NCI-H2196 treated with DMSO at 0.1 percent for 48 hours (cell line): ENCODE measurements around the gene EPHB1.

Experiments
- DNase-seq: peaks from one replicate; lab custom pipeline; 2025; ENCODE audit not compliant: unreplicated experiment; lab: John Stamatoyannopoulos, UW

The EPHB1 gene

DNA sequence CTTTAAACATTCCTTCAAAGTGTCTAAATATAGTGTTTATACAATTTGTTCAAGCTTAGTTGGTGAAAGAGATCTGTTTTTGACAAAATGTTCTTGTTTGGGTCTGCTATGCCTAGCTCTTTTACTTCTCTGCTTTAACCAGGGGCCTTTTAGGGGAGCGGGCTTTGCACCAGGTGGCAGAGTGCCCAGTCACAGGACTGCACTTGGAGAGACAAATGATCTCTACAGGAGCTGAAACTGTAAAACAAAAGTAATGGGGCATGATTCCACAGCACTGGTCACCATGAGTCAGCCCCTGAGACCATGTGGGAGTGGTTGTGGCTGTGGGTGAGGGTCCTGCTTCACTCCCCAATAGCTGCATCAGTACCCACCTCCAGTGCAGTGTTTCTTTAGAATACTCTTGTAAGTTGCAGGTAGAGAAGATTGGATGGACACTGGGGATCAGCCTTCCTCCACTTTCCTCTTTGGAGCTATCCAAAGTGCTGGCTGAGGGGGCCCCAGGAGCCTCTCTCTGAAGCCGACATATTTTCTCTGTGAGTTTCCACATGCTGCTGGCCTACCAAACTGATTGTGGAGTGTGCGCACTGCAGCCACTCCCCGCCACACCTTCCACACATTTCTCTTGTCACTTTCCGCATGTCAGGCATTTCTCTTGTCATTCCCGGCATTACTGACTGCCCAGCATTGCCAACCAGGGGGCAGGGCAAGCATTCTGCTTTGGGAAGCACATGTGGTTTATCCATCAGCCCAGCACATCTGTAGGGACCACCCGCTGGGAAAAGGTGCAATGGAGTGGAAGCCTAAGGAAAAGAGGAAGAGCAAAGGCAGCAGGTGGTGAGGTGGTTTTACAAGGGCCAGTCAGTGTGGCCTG is 110.0 kb downstream of the EPHB1 start:
- DNase-seq, result no peak

DNA sequence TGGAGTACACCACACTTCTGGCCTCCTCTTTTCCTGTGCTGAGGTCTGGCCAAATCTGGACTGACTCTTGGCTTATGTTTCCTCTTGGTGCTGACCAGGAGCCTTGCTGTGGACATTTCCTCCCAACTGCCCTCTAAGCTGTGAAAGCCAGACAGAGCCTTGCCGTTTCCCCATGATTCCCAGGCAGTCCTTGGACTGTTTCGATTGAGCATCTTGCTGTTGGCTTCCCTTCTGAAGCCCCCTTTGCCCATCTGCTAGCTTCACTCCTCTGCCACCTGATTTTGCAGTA is 110.5 kb downstream of the EPHB1 start:
- DNase-seq, result no peak

DNA sequence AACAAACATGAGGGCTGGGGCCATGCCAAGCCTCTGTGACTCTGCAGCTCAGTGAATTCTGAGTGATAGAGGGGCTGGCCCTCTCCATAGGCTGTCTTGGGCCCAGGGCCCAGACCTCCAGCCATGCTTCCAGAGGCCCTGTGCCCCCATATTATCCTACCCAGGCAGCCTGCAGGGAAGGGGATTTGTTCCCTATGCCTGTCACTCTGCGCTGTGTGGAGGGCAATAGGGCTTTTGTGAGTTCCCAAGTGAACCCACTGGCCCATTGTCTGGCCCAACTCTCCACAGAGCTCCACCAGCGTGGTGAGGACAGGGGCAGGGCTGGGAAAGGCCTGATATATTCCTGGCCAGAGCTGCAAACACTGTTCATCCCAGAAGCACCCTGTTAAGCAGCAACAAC is 113.2 kb downstream of the EPHB1 start:
- DNase-seq, result no peak

DNA sequence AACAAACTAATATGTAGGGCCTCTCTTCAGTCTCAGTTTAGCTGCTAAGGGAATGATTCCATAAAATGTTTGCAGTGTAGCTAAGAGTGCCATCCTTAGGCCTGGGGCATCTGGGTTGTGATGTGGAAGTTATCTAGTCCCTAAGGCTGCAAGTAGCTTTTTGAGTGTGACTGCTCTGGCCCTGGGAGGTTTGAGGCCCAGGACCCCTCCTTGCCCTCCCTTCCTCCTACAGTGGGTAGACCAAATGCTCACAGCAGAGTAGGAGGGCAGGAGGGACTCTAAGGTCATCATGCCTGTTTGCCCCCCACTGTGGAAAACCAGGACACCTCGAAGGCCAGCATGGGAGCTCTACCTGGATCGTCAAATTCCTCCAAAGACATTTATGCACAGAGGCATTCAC is 115.0 kb downstream of the EPHB1 start:
- DNase-seq, result no peak

DNA sequence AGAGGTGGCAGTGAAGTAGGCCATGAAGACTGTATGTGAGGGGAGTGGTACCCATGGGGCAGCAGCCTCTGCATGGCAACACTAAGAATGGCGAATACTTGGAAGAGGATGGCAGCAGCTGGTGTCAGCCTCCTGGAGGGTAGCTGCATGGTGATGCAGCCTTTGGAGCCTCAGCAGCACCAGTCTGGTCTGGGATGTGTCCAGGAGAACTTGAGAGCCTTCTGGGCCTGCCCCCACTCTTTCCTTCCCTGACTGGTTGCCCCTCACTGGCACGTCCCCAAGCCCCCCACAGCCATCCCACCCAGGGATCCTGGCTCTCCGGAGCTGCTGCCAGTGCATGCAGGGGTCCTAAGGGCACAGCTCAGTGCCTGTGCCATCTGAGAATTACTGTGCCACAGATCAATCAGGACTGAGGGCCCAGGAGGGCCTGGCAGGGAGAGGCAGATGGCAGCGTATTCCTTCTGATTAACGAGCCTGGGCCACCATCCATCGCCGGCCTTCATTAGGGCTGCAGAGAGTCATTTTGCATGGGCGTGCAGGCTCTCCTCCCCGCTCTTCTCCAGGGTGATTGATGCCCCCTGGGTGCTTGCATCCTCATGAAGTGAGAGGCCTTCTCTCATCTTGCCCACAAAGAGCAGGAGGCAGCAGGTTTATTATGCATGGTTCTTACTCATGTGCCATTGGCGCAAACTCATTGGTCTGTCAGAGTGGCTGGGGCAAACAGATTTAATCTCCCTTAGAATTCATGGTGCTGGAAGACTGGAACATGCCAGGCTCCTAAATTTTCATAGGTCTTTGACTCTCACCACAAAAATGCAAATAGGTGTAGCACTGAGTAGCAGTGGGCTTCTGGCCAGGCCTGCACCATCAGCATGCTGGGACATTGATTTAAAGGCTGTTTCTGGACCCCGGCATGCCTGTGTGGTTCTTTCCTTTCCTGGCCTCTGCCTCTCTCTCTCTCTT is 116.8 kb downstream of the EPHB1 start:
- DNase-seq, result no peak

DNA sequence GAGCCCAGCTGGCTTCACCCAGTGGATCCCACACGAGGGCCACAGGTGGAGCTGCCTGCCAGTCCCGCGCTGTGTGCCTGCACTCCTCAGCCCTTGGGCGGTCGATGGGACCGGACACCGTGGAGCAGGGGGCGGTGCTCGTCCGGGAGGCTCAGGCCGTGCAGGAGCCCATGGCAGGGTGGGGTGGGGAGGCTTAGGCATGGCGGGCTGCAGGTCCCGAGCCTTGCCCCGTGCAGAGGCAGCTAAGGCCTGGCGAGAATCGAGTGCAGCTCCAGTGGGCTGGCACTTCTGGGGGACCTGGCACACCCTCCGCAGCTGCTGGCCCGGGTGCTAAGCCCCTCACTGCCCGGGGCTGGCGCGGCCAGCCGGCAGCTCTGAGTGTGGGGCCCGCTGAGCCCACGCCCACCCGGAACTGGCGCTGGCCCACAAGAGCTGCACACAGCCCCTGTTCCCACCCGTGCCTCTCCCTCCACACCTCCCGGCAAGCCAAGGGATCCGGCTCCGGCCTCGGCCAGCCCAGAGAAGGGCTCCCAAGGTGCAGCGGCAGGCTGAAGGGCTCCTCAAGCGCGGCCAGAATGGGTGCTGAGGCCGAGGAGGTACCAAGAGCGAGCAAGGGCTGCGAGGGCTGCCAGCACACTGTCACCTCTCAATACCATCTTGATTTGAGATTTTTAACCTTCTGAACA is 121.4 kb downstream of the EPHB1 start:
- no peak for DNase-seq

DNA sequence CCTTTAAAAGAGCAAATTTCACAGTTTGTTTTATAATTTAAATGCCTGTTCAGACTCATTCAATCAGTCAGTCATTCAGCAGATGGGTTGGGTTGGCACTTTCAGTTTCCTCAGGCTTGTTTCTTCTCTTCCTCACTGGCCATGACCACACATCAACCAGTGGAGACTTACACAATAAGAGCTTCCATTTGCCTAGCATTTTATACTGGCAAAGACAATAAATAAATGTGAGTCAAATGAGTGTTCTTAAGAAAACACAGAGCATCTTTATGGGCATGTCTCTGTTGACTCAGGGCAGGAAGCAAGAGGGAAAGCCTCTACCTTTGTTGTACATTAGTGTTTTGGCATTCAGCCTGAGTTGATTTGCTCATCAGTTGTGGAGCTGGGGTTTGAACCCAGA is 122.6 kb downstream of the EPHB1 start:
- DNase-seq, result no peak

DNA sequence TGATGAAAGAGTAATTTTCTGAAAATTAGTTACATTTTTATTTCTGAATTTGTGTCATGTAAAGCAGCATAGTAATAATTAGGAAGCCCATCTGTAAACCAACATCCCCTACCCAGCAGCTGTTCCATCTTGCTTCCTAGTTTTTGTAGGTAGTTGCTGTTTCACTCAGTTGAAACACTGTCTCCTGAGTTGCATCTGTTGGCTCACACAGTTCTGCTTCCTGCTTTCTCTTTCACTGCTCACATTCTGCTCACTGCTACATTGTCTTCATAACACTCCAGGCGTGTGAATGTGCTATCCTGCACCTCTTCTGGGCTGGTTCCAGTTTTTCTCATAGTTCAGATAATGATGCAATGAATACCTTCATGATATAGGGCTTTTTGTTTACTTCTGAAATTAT is 123.4 kb downstream of the EPHB1 start:
- no peak for DNase-seq

DNA sequence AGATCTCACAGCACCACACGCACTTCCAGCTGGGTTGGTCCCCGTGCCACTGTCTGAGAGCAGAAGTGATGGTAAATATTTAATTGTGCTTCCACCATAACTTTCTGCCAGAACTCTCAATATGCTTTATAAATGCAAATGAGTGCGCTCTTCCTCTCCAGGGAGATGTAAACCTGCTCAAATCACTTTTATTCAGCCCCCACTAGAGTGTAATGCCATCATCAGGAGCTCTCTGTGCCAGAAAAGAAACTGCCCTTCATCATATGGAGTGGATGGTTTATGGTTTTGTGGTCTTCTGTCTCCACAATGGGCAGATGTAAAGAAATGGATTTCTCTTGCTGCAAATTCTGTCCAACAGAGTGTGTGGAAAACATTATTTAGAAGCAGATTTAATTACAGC is 127.0 kb downstream of the EPHB1 start:
- no peak for DNase-seq

DNA sequence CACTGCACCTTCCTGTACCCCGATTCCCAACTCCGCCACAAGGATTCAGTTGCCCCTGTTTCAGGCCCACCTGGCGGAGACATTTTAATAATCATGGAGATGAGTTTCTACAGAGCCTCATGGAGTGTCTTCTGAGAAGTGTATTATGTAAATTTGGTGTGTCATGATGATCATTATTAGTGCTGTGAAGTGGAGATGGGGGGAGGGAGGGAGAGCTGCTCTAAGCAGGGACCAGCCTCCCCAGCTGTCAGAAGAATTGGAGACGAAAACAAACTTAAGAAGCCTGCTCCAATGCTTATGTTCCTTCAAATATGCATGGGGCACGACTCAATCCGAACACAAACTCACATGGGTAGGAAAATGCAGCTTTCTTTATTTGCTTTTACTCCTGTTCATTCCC is 127.8 kb downstream of the EPHB1 start:
- DNase-seq, result no peak

DNA sequence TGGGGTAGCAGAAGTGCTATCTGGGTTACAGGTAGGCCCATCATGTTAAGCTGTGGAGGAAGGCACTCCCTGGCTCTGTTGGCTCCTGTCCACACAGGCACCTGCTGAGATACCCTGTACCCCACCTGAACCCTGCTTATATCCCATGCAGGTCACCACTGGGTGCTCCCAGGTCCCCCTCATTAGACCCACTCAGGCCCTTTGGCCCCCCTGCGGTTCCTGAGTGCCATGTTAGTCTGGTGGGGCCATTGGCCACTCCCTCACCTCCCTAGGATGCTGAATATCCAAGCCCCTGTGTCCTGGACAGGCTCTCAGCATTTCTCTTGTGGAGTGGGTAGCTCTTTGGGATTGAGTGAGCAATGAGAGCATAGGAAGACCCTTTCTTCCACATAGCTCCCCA is 128.2 kb downstream of the EPHB1 start:
- DNase-seq, result no peak

DNA sequence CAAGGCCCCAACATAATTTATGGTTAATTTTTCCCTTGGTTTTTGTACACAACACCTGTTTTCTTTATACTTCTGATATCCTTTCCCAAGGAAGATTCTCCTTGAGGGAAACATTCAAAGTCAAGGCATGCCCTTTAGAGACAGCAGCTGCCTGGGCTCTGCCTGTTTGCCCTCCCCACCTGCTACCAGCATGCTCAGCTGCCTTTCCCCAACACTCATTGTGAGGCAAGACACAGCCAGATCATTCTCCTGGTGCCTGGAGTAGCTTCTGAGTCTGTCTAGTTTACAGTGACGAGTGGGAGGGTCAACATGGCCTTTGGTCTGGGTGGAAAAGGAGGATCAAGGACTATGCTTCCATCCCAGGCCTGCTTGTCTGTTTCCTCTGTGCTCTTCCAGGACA is 132.5 kb downstream of the EPHB1 start:
- no peak for DNase-seq

DNA sequence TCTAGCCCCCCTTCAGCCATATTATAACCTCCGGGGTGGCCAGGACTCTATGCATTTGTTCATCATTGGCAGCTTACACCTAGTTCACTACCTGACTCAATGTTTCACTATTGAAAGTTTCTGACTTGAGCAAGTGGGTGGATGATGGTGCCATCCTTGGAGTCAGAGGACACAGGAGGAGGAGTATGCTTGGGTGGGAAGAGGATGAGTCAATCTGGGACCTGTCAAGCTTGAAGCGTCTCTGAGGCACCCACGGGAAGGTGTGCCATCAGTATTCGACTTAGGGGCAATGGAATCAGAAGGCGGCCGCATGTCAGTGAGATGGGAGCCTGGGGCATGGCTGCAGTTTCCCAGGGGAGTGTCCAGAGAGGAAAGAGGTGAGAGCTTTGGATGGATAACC is 133.3 kb downstream of the EPHB1 start:
- no peak for DNase-seq

DNA sequence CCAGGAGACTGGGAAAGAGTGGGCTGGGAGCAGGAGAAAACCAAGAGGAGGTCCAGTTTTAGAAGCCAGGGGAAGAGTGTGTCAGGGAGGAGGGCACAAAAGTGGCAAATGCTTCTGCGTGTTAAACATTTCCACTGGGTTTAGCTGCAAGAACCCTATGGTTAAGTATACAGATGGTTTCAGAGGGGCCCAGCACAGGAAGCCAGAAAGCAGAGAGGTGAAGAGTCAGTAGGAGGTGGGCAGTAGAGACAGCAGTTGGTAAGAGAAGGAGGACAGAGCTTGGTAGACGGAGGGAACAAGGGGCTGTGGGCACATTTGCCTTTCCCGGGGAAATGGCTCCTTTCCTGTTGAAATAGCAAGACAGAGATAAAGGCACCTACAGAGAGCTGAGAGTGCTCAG is 133.8 kb downstream of the EPHB1 start:
- no peak for DNase-seq

DNA sequence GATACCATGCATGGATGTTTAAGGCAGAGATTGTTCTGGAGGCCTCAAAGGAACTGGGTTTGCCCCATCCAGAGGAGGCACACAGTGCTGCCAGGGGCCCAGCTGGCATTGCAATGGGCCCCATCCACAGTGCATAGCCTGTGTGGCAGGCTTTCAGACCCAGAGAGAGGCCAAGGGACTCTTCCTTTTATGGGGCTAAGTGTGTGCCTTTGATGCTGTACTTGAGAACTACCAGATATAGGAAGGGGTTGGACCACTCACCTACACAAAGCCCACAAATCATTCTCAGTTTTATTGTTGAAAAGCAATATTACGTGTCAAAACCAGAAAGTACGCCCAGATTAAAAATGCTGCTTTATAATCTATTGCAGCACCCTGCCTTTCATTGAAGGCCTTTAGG is 134.9 kb downstream of the EPHB1 start:
- no peak for DNase-seq

DNA sequence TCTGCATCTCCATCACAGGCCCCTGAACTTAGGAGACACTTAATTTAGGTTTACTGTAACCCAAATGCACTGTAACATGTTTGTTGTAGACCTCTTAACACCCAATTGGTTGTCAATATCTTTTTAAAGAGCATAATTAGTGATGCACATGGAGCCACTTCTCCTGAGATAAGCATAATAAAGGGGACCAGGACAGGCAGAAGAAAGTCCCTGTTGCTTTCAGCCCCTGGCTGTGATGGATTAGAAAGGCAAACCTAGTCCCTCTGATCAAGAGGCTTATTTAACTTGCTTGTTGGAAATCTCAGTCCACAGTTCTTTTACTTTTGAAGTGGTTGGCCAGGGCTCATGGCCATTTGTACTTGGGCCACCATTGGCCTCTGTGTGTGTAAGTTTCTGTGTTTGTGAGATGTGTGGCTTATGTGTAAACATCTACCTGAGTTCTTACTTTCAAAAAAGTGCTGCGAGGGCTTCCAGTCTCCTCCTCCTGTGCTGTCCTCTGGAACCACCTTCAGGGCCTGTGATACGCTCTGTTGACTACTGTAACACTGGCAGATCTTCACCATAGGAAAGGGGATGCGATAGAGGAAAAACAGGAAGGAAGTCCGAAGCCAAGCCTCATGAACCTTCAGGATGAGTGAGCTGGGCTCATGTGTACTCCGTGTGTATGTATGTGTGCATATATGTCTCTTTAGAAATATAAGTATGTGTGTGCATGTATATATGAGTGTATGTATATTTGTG is 136.2 kb downstream of the EPHB1 start:
- no peak for DNase-seq

DNA sequence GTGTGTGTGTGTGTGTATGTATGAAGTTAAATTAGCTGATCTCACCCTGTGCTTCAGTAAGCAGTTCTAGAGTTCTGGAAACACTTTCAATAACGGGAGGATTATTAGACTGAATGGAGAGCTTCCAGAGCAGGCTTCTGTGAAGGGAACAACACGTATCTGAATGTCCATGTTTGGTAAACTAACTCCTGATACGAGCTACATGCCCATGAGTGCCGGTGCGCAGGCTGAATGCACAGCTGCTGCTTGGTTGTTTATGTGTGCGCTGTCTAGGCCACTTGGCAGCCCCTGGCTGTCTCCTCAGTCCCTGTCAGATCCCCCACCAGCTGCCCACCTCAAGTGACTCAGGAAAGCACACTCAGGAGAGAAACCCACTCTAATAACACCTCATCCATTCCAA is 137.0 kb downstream of the EPHB1 start:
- no peak for DNase-seq

DNA sequence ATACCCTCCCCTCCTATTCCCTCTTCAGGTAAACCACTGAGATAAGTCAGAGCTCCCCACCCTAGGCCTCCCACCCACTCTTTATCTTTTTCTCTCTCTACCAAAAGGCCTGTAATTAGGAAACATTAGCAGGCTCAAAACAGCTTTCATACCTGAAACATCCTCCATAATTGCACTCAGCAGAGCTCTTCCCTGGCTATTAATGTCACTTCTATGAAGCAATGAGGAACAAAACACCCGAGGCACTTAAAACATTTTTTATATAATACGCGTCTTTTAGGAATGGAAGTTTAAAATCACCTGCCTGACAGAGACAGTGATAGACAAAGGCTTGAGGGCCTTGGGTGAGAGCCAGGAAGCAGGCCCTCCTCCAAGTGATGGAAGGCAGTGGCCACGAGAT is 138.9 kb downstream of the EPHB1 start:
- no peak for DNase-seq

DNA sequence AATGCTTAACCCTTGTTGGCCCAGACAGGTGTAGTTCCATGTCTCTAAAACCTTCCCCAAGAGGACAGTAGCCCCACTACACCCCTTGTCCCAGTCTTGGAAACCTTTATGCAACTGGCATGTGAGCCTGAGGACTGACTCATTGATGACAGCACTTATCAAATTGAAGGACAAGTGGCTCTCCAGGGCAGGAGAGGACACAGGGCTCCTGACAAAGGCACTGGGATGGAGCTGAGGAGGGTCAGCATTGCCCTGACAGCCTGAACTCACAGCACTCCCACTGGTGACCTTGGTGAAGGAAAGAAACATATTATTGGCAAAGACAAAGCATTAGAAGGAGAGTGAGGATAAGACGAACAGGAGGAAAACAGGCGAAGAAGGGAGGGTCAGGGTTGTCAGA is 139.9 kb downstream of the EPHB1 start:
- no peak for DNase-seq

DNA sequence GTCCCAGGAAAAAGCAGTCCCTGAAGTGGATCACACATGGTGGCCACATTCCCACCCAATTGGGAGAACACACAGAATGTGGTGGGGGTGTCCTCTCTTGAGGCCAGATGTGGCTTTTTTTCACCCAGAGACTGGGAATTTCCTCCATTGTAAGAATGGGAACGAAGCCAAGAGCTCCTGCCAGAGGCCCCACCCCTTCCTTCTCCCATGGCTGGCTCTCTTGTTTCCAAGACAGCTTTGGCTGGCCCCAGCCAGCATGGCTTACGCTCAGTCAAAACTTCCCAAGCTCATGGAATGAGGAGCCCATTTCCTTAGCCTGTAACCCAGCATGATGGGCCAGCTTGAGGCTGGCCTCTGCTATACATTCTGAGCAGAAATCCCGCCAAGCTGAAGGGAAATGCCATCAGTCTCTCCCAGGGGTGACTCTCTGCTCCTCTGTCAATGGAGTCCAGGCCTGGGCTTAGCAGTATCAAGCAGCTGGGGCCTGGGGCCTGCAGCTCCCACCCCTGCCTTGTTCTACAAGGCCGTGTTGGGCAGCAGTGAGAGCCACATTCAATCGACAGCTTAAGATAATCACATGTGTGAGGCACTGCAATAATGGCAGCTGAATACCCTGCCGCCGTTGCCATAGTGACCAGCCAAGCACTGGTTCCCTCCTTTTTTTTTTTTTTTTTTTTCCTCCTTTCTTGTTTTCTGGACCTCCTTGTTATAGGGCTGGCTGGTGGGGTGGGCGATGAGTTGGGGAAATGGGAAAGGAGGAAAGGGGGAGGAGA is 142.4 kb downstream of the EPHB1 start:
- peak; percentile 17 for DNase-seq
